GM23338 (cell line): ENCODE results near the gene EXOC3L4. TPM values are rescaled to one million over a fixed set of nuclear protein-coding genes. Genes with fewer than 3 reads are reported as not detected.

Experiments used
- ATAC-seq: fragments of 200-7000 bp; cut with Tn5 transposase; 3 replicates; pipeline ENCODE4 v1.9.1; 2020
- DNase-seq: peaks from one replicate; pipeline ENCODE4 v3.0.0-alpha.2; 2015; ENCODE audit warnings: low spot score
- H2AFZ ChIP-seq: fragments of 200-600 bp; sonication (generic); 2 replicates; pipeline ENCODE4 v1.8.0; 2016; ENCODE audit warnings: antibody characterized with exemption, mild to moderate bottlenecking, moderate library complexity
- H3F3A ChIP-seq: fragments of 200-600 bp; sonication (generic); replicated peaks from 2 replicates; pipeline ENCODE4 v1.8.0; 2017; ENCODE audit warnings: antibody characterized with exemption, mixed run types, low read depth
- H3K27ac ChIP-seq: fragments of 200-600 bp; sonication (generic); 2 replicates; pipeline ENCODE4 v1.6.1; 2016; ENCODE audit warnings: low read depth
- H3K27me3 ChIP-seq: fragments of 200-600 bp; sonication (generic); 2 replicates; pipeline ENCODE4 v1.8.0; 2016; ENCODE audit warnings: mild to moderate bottlenecking, mixed run types, moderate library complexity; ENCODE audit not compliant: insufficient read depth
- H3K36me3 ChIP-seq: fragments of 200-600 bp; sonication (generic); 2 replicates; pipeline ENCODE4 v1.8.0; 2016; ENCODE audit warnings: mild to moderate bottlenecking; ENCODE audit not compliant: insufficient read depth
- H3K4me1 ChIP-seq: fragments of 200-600 bp; sonication (generic); 2 replicates; pipeline ENCODE4 v1.8.0; 2016; ENCODE audit warnings: mild to moderate bottlenecking, moderate library complexity; ENCODE audit not compliant: insufficient read depth
- H3K4me2 ChIP-seq: fragments of 200-600 bp; sonication (generic); 2 replicates; pipeline ENCODE4 v1.7.1; 2017; ENCODE audit warnings: mixed run types
- H3K4me3 ChIP-seq: fragments of 200-600 bp; sonication (generic); 2 replicates; pipeline ENCODE4 v1.6.1; 2016; ENCODE audit warnings: mixed run types
- H3K79me2 ChIP-seq: fragments of 200-600 bp; sonication (generic); replicated peaks from 2 replicates; pipeline ENCODE4 v1.8.0; 2017; ENCODE audit warnings: mild to moderate bottlenecking; ENCODE audit not compliant: insufficient read depth
- H3K9me2 ChIP-seq: fragments of 200-600 bp; sonication (generic); 2 replicates; pipeline ENCODE4 v1.8.0; 2017; ENCODE audit not compliant: insufficient read depth
- H4K20me1 ChIP-seq: fragments of 200-600 bp; sonication (generic); replicated peaks from 2 replicates; pipeline ENCODE4 v1.8.0; 2017; ENCODE audit warnings: mild to moderate bottlenecking; ENCODE audit not compliant: insufficient read depth
- H3K27ac Mint-ChIP-seq: 2 replicates; pipeline ENCODE4 v1.8.0; 2020; ENCODE audit warnings: inconsistent platforms, mild to moderate bottlenecking, moderate library complexity, mixed read lengths
- H3K27me3 Mint-ChIP-seq: 3 replicates; pipeline ENCODE4 v1.8.0; 2022; ENCODE audit warnings: low read depth, mild to moderate bottlenecking, moderate library complexity, mixed read lengths, inconsistent platforms; ENCODE audit not compliant: insufficient read depth, poor library complexity
- H3K36me3 Mint-ChIP-seq: 3 replicates; pipeline ENCODE4 v1.8.0; 2021; ENCODE audit warnings: low read depth, mild to moderate bottlenecking, inconsistent platforms, moderate library complexity, mixed read lengths
- H3K4me1 Mint-ChIP-seq: 3 replicates; pipeline ENCODE4 v1.8.0; 2020; ENCODE audit warnings: mild to moderate bottlenecking, inconsistent platforms, mixed read lengths
- H3K4me3 Mint-ChIP-seq: 3 replicates; pipeline ENCODE4 v1.8.0; 2021; ENCODE audit warnings: moderate library complexity, mild to moderate bottlenecking, inconsistent platforms, mixed read lengths
- H3K9me3 Mint-ChIP-seq: 3 replicates; pipeline ENCODE4 v1.8.0; 2020; ENCODE audit warnings: moderate library complexity, mild to moderate bottlenecking, inconsistent platforms, mixed read lengths
- CREB1 ChIP-seq: fragments of 250-450 bp; sonication (Bioruptor Pico); IDR thresholded peaks from 2 replicates; pipeline ENCODE4 v1.5.0; 2020; ENCODE audit warnings: low read depth, mild to moderate bottlenecking, moderate library complexity
- EZH2 ChIP-seq: fragments of 200-600 bp; sonication (generic); IDR thresholded peaks from one replicate; pipeline ENCODE4 v1.8.0; 2017; ENCODE audit warnings: antibody characterized with exemption, mild to moderate bottlenecking, low read depth; ENCODE audit not compliant: unreplicated experiment
- EZH2phosphoT487 ChIP-seq: fragments of 200-600 bp; sonication (generic); IDR thresholded peaks from one replicate; pipeline ENCODE4 v1.8.1; 2018; ENCODE audit warnings: antibody characterized with exemption; ENCODE audit not compliant: unreplicated experiment
- JUNB ChIP-seq: IDR thresholded peaks from one replicate; pipeline ENCODE4 v1.6.1; 2016; ENCODE audit warnings: antibody characterized with exemption; ENCODE audit not compliant: unreplicated experiment
- NANOG ChIP-seq: IDR thresholded peaks from 2 replicates; pipeline ENCODE4 v1.6.1; 2016; ENCODE audit warnings: antibody characterized with exemption, borderline replicate concordance
- POLR2AphosphoS5 ChIP-seq: IDR thresholded peaks from 2 replicates; pipeline ENCODE4 v1.6.1; 2016; ENCODE audit warnings: antibody characterized with exemption, low read depth
- ZNF114 ChIP-seq: fragments of 250-450 bp; sonication (Bioruptor Pico); IDR thresholded peaks from 2 replicates; pipeline ENCODE4 v1.5.0; 2020; ENCODE audit warnings: mild to moderate bottlenecking, moderate library complexity
- ZNF331 ChIP-seq: fragments of 250-450 bp; sonication (Bioruptor Pico); IDR thresholded peaks from 2 replicates; pipeline ENCODE4 v1.5.0; 2020; ENCODE audit warnings: low read depth, mild to moderate bottlenecking, moderate library complexity
- polyA plus RNA-seq: library from polyadenylated mRNA; unstranded; fragments of >200 nt; fragmentation: Nextera tagmentation; extraction: Ambion mirVana; gene quantifications from 2 replicates; pipeline ENCODE4 v1.2.1, GENCODE V29; 2016
- total RNA-seq: library from RNA; depleted of rRNA; stranded (reverse); fragments of >200 nt; shearing (Covaris generic); gene quantifications from 2 replicates; pipeline ENCODE4 v1.2.3, GENCODE V29; 2014
- TF ChIP-seq, protein P1 (sequence below): IDR thresholded peaks from 2 replicates; pipeline ENCODE4 v1.6.1; 2016; ENCODE audit warnings: antibody characterized with exemption
- TF ChIP-seq, protein P2 (sequence below): IDR thresholded peaks from one replicate; pipeline ENCODE4 v1.6.1; 2018; ENCODE audit warnings: antibody characterized with exemption; ENCODE audit not compliant: unreplicated experiment

EXOC3L4 gene
- total and polyA plus RNA-seq, 2 experiments from 2014 or later: not detected

DNA sequence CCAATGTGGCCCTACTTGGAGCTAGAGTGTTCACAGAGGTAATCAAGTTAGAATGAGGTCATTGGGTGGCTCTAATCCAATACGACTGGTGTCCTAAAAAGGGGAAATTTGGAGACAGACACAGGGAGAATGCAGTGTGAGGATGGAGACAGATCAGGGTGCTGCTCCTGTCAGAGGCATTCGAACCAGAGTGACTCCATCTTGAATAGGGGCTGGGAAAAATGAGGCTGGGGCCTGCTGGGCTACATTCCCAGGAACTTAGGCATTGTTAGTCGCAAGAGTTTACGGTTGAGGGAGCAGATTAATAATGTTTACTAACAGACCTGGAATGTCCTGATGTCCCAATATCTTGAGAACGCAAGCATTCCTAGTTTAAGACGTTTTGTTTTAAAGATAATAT lies 49.0 kb downstream of the EXOC3L4 start:
- H3K4me3 Mint-ChIP-seq: no peak overlapping the region
- H3K4me1 ChIP-seq: peaks cover 7% of the 10 kb centered on the region
- H3K36me3 Mint-ChIP-seq: no peaks in the 10 kb centered on the region
- no peak for DNase-seq
- no peak overlapping the region for H3K4me3 ChIP-seq
- peaks cover 23% of the 10 kb centered on the region for H3K27me3 ChIP-seq
- no peak overlapping the region for H2AFZ ChIP-seq
- no peak for TF ChIP-seq NANOG
- TF ChIP-seq EZH2: no peak
- TF ChIP-seq POLR2AphosphoS5: no peak
- TF ChIP-seq EZH2phosphoT487: no peak
- TF ChIP-seq ZNF114: no peak
- TF ChIP-seq, protein P1, sequence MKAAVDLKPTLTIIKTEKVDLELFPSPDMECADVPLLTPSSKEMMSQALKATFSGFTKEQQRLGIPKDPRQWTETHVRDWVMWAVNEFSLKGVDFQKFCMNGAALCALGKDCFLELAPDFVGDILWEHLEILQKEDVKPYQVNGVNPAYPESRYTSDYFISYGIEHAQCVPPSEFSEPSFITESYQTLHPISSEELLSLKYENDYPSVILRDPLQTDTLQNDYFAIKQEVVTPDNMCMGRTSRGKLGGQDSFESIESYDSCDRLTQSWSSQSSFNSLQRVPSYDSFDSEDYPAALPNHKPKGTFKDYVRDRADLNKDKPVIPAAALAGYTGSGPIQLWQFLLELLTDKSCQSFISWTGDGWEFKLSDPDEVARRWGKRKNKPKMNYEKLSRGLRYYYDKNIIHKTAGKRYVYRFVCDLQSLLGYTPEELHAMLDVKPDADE: no peak
- no peak for TF ChIP-seq CREB1 (CRISPR knock-in tag)
- TF ChIP-seq JUNB: no peak
- TF ChIP-seq, protein P2, sequence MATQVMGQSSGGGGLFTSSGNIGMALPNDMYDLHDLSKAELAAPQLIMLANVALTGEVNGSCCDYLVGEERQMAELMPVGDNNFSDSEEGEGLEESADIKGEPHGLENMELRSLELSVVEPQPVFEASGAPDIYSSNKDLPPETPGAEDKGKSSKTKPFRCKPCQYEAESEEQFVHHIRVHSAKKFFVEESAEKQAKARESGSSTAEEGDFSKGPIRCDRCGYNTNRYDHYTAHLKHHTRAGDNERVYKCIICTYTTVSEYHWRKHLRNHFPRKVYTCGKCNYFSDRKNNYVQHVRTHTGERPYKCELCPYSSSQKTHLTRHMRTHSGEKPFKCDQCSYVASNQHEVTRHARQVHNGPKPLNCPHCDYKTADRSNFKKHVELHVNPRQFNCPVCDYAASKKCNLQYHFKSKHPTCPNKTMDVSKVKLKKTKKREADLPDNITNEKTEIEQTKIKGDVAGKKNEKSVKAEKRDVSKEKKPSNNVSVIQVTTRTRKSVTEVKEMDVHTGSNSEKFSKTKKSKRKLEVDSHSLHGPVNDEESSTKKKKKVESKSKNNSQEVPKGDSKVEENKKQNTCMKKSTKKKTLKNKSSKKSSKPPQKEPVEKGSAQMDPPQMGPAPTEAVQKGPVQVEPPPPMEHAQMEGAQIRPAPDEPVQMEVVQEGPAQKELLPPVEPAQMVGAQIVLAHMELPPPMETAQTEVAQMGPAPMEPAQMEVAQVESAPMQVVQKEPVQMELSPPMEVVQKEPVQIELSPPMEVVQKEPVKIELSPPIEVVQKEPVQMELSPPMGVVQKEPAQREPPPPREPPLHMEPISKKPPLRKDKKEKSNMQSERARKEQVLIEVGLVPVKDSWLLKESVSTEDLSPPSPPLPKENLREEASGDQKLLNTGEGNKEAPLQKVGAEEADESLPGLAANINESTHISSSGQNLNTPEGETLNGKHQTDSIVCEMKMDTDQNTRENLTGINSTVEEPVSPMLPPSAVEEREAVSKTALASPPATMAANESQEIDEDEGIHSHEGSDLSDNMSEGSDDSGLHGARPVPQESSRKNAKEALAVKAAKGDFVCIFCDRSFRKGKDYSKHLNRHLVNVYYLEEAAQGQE: no peak
- no peak for ATAC-seq
- no peaks in the 10 kb centered on the region for H3F3A ChIP-seq
- no peaks in the 10 kb centered on the region for H3K79me2 ChIP-seq
- H3K27me3 Mint-ChIP-seq: peaks cover 14% of the 10 kb centered on the region
- peaks cover 25% of the 10 kb centered on the region for H3K4me1 Mint-ChIP-seq
- no peaks in the 10 kb centered on the region for H3K9me2 ChIP-seq
- H3K4me2 ChIP-seq: no peak overlapping the region
- no peaks in the 10 kb centered on the region; the same call in 2 of the 3 replicates for H3K9me3 Mint-ChIP-seq
- no peaks in the 10 kb centered on the region for H4K20me1 ChIP-seq
- H3K27ac Mint-ChIP-seq: no peak overlapping the region
- no peak overlapping the region for H3K27ac ChIP-seq
- no peaks in the 10 kb centered on the region for H3K36me3 ChIP-seq

DNA sequence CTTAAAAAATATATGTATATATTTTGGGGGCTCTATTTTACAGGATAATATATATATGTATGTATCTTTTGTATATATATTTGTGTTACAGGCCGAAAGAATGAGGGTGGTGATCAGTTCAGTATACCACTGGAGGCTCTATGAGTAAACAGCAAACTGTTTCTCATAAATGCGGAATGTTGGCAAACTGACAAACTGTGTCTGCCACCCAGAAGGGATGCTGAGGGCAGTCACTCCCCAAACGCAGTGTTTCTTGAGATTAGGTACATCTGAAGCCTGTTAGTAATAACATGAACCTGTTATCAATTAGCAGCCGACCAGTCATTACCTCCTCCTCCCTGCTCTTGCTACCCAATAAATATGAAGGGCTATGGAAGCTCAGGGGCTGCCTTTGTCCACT lies 49.6 kb downstream of the EXOC3L4 start:
- peaks cover 24% of the 10 kb centered on the region for H3K4me1 Mint-ChIP-seq
- no peak for ATAC-seq
- no peak overlapping the region for H3K27ac ChIP-seq
- TF ChIP-seq ZNF331 (CRISPR knock-in tag): no peak
- TF ChIP-seq, protein P1: no peak
- TF ChIP-seq EZH2: no peak
- no peak for TF ChIP-seq EZH2phosphoT487
- TF ChIP-seq POLR2AphosphoS5: no peak
- no peak for TF ChIP-seq CREB1 (CRISPR knock-in tag)

More for the DNA sequence above, 49.6 kb downstream of the EXOC3L4 start:
- peaks cover 17% of the 10 kb centered on the region for H3K27me3 ChIP-seq
- Mint-ChIP-seq H3K36me3 (no peaks in the 10 kb centered on the region), H3K27me3 (peaks cover 12% of the 10 kb centered on the region), H3K27ac (no peak overlapping the region), H3K9me3 (no peaks in the 10 kb centered on the region; the same call in 2 of the 3 replicates), H3K4me3 (no peak overlapping the region)
- H3K4me2 ChIP-seq: no peak overlapping the region
- H3K4me1 ChIP-seq: peaks cover 7% of the 10 kb centered on the region
- no peak overlapping the region for H3K4me3 ChIP-seq
- no peaks in the 10 kb centered on the region for H3K9me2 ChIP-seq
- no peaks in the 10 kb centered on the region for H3K79me2 ChIP-seq
- no peaks in the 10 kb centered on the region for H3F3A ChIP-seq
- no peaks in the 10 kb centered on the region for H3K36me3 ChIP-seq
- DNase-seq: no peak
- no peak overlapping the region for H2AFZ ChIP-seq
- no peaks in the 10 kb centered on the region for H4K20me1 ChIP-seq
